Measurements from ENCODE around the gene TREH.

DNA sequence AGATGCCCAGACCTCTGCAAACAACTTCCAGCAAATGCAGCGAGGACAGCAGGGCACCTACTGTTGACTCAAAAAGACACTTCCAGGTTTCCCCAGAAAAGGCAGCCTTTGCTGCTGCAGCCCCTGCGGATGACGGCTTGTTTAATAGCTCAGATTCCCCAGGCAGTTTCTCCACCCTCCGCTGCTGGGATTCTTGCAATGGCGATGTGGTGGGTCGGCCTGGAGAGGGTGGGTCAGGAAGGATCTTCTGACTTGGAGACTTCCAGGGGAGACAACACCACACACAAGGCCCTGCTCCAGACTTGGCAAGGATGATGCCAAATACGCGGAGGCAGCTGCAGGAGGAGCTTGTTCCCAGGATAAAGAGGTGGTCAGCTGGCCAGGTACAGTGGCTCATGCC, 17.9 kb upstream of the TREH start:
- TF ChIP-seq, protein P1, sequence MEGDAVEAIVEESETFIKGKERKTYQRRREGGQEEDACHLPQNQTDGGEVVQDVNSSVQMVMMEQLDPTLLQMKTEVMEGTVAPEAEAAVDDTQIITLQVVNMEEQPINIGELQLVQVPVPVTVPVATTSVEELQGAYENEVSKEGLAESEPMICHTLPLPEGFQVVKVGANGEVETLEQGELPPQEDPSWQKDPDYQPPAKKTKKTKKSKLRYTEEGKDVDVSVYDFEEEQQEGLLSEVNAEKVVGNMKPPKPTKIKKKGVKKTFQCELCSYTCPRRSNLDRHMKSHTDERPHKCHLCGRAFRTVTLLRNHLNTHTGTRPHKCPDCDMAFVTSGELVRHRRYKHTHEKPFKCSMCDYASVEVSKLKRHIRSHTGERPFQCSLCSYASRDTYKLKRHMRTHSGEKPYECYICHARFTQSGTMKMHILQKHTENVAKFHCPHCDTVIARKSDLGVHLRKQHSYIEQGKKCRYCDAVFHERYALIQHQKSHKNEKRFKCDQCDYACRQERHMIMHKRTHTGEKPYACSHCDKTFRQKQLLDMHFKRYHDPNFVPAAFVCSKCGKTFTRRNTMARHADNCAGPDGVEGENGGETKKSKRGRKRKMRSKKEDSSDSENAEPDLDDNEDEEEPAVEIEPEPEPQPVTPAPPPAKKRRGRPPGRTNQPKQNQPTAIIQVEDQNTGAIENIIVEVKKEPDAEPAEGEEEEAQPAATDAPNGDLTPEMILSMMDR (conservative IDR thresholded peaks at IDR 0.05), result no peak
- TF ChIP-seq ZFX (IDR thresholded peaks at IDR 0.05), result no peak

Data from C4-2B (cell line).